ENCODE results near the gene HRG. TPM values are rescaled to one million over a fixed set of nuclear protein-coding genes. Genes with fewer than 3 reads are reported as not detected.

The HRG gene
- total and polyA plus RNA-seq, 2 donors (not counting 3 experiments of a cell fraction or from before 2014, with no cell fraction given): not detected

GRCh38 chr3:186621894-186622650, 43.7 kb upstream of the HRG start:
- Histone ChIP-seq H3K4me3 (replicated peaks in 1 of 3; ENCODE audit: insufficient read depth in 1 of 3, low read depth in 1 of 3, low read length in 3 of 3) (no peak overlapping the region), H3K27me3 (ENCODE audit: control insufficient read depth in 2 of 2, insufficient read depth in 2 of 2, low read length in 2 of 2) (peaks cover 6 to 11% of the 10 kb centered on the region in 2 experiments), H3K79me2 (ENCODE audit: control insufficient read depth, insufficient read depth, low read length) (no peaks in the 10 kb centered on the region), H3K9ac (replicated peaks; ENCODE audit: extremely low read depth, insufficient read depth, low read length) (no peak overlapping the region), H3K4me1 (ENCODE audit: control insufficient read depth, extremely low read depth, insufficient read depth, low read length) (no peaks in the 10 kb centered on the region), H3K9me3 (replicated peaks; ENCODE audit: control insufficient read depth, insufficient read depth, low read length) (no peaks in the 10 kb centered on the region), H3K9me1 (replicated peaks; ENCODE audit: control insufficient read depth, extremely low read depth, insufficient read depth, low read length) (no peaks in the 10 kb centered on the region), H2AFZ (ENCODE audit: low read depth, low read length) (no peak overlapping the region), H3K4me2 (ENCODE audit: insufficient read depth, low read length) (no peak overlapping the region), H3K27ac (ENCODE audit: insufficient read depth, low read depth, low read length) (no peak overlapping the region), H3K36me3 (ENCODE audit: control insufficient read depth in 2 of 2, extremely low read depth in 1 of 2, insufficient read depth in 2 of 2, low read length in 2 of 2) (no peaks in the 10 kb centered on the region), H4K20me1 (replicated peaks; ENCODE audit: control insufficient read depth, extremely low read depth, insufficient read depth, low read length) (no peaks in the 10 kb centered on the region)
- TF ChIP-seq GATA2 (IDR thresholded peaks at IDR 0.05; ENCODE audit: insufficient read depth, insufficient read length, low read depth, low read length): no peak
- TF ChIP-seq POLR2A (IDR thresholded peaks at IDR 0.05; ENCODE audit: low read depth, low read length): no peak
- TF ChIP-seq JUN (IDR thresholded peaks at IDR 0.05; ENCODE audit: borderline replicate concordance, insufficient read depth, insufficient read length, low read depth): no peak
- TF ChIP-seq MAX (IDR thresholded peaks at IDR 0.05; ENCODE audit: insufficient read depth, insufficient read length): no peak
- no peak for TF ChIP-seq MYC (IDR thresholded peaks at IDR 0.05; ENCODE audit: low read depth, low read length)
- no peak for TF ChIP-seq CTCF (IDR thresholded peaks at IDR 0.05; ENCODE audit: extremely low read depth in 1 of 2, insufficient read depth in 1 of 2, low read depth in 1 of 2, low read length in 2 of 2)
- TF ChIP-seq FOS (IDR thresholded peaks at IDR 0.05; ENCODE audit: borderline replicate concordance, insufficient read depth, low read length): no peak
- TF ChIP-seq EZH2 (IDR thresholded peaks at IDR 0.05; ENCODE audit: borderline replicate concordance, low read depth, low read length, severe bottlenecking): no peak
- no peak for TF ChIP-seq POLR2AphosphoS5 (IDR thresholded peaks at IDR 0.05; ENCODE audit: insufficient read depth, low read depth, low read length)
- DNase-seq (ENCODE audit: low read depth, low spot score) (no peak), FAIRE-seq (no peak)
- dilution Hi-C loops (cut with MboI; ENCODE audit: extremely low pct_ligation_motif_present, low sequenced_read_pairs) (no loop called here), intact Hi-C loops (cut with micrococcal nuclease) (no loop called here)
- CTCF ChIA-PET: interaction anchor here (1.3 to 2.3 kb wide), 3 partner anchors 9 to 200 kb away, joined by 5 to 6 read pairs (median 5); no protein-coding TSS in a partner anchor
- no TSS peak for BruUV-seq (replicated peaks)
- POLR2A ChIA-PET: no interaction called here

All from endothelial cell of umbilical vein (primary cell).